ENCODE results near the gene CRYBB2. TPM values are rescaled to one million over a fixed set of nuclear protein-coding genes. Genes with fewer than 3 reads are reported as not detected.
"Not testable (repeated sequence)": the region's sequence is repeated elsewhere in the genome, so short reads cannot be mapped to it uniquely, and the experiment has no call there.

The CRYBB2 gene
- total and polyA plus RNA-seq, 2 donors (not counting 1 experiment from before 2014, with no cell fraction given) = not detected

DNA sequence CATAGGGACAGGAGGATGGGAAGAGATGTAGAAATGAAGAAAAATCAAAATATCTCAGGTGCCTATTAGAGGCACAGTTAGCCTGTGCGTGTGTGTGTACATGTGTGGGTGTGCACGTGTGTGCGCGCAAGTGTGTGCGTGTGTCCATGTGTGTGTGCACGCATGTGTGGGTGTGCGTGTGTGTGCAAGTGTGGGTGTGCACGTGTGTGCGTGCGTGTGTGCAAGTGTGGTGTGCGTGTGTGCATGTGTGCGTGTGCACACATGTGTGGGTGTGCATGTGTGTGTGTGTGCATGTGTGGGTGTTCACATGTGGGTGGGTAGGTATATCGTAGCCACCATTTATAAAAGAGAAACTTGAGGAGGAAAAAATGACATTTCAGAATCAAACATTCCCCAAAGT, 9.4 kb downstream of the CRYBB2 start:
- Histone ChIP-seq H3K4me2 (replicated peaks; ENCODE audit: low read depth, low read length, poor library complexity, severe bottlenecking) (no peak overlapping the region), H3K4me3 (ENCODE audit: control extremely low read depth in 1 of 5, extremely low read depth in 1 of 5, insufficient read depth in 1 of 5, low read depth in 2 of 5, low read length in 4 of 5) (no peak overlapping the region), H4K20me1 (ENCODE audit: control insufficient read depth, insufficient read depth, low read length, poor library complexity, severe bottlenecking) (no peaks in the 10 kb centered on the region), H3K79me2 (ENCODE audit: control insufficient read depth, insufficient read depth, low read length) (no peaks in the 10 kb centered on the region), H3K9ac (ENCODE audit: low read length) (no peak overlapping the region), H2AFZ (ENCODE audit: insufficient read depth, low read depth, low read length, poor library complexity, severe bottlenecking) (no peak overlapping the region), H3K9me3 (ENCODE audit: control extremely low read depth in 1 of 3, control insufficient read depth in 2 of 3, insufficient read depth in 1 of 3, low read length in 2 of 3) (no peaks in the 10 kb centered on the region), H3K27me3 (replicated peaks in 1 of 4; ENCODE audit: control extremely low read depth in 1 of 4, control insufficient read depth in 3 of 4, insufficient read depth in 4 of 4, low read length in 3 of 4) (peaks cover 0 to 9% (median 3%) of the 10 kb centered on the region in 4 experiments), H3K27ac (ENCODE audit: low read length in 2 of 2) (no peak overlapping the region), H3K4me1 (ENCODE audit: control insufficient read depth in 2 of 2, insufficient read depth in 2 of 2, low read length in 2 of 2) (no peaks in the 10 kb centered on the region), H3K36me3 (replicated peaks in 1 of 2; ENCODE audit: control extremely low read depth in 1 of 2, control insufficient read depth in 1 of 2, extremely low read depth in 1 of 2, insufficient read depth in 2 of 2, low read length in 1 of 2) (no peaks in the 10 kb centered on the region)
- intact Hi-C loops (cut with micrococcal nuclease) = no loop called here
- H3K4me3 Mint-ChIP-seq = no peak overlapping the region
- 98% methylated on average over 10 of the region's 13 CpGs for WGBS (ENCODE audit: insufficient coverage)
- no peaks in the 10 kb centered on the region for H3K4me1 Mint-ChIP-seq
- peak overlapping the region; percentile 37 for H3K27ac Mint-ChIP-seq
- ChIA-PET POLR2A (no interaction called here), CTCF (no interaction called here)
- no peak for ATAC-seq (ENCODE audit: low read depth)
- no peak for DNase-seq
- TF ChIP-seq CTCF (IDR thresholded peaks at IDR 0.05) = no peak
- TF ChIP-seq EZH2 (IDR thresholded peaks at IDR 0.05; ENCODE audit: borderline replicate concordance, insufficient read depth, low read depth, low read length, poor library complexity, severe bottlenecking) = no peak
- H3K9me3 Mint-ChIP-seq (ENCODE audit: insufficient read depth) = no peaks in the 10 kb centered on the region
- peaks cover 23% of the 10 kb centered on the region for H3K27me3 Mint-ChIP-seq

GRCh38 chr22:25230760-25231159, 11.3 kb downstream of the CRYBB2 start:
- ATAC-seq (ENCODE audit: low read depth) = not testable (repeated sequence)

More at GRCh38 chr22:25230760-25231159, 11.3 kb downstream of the CRYBB2 start:
- H3K79me2 ChIP-seq (ENCODE audit: control insufficient read depth, insufficient read depth, low read length); H3K9me3 Mint-ChIP-seq (ENCODE audit: insufficient read depth); H3K4me1 Mint-ChIP-seq; H3K4me3 ChIP-seq (ENCODE audit: control extremely low read depth in 1 of 5, extremely low read depth in 1 of 5, insufficient read depth in 1 of 5, low read depth in 2 of 5, low read length in 4 of 5); H3K27ac ChIP-seq (ENCODE audit: low read length in 2 of 2); CTCF ChIA-PET; H3K27me3 ChIP-seq (replicated peaks in 1 of 4; ENCODE audit: control extremely low read depth in 1 of 4, control insufficient read depth in 3 of 4, insufficient read depth in 4 of 4, low read length in 3 of 4); POLR2A ChIA-PET; H4K20me1 ChIP-seq (ENCODE audit: control insufficient read depth, insufficient read depth, low read length, poor library complexity, severe bottlenecking); intact Hi-C loops (cut with micrococcal nuclease); H3K36me3 ChIP-seq (replicated peaks in 1 of 2; ENCODE audit: control extremely low read depth in 1 of 2, control insufficient read depth in 1 of 2, extremely low read depth in 1 of 2, insufficient read depth in 2 of 2, low read length in 1 of 2); H3K9me3 ChIP-seq (ENCODE audit: control extremely low read depth in 1 of 3, control insufficient read depth in 2 of 3, insufficient read depth in 1 of 3, low read length in 2 of 3); H3K4me1 ChIP-seq (ENCODE audit: control insufficient read depth in 2 of 2, insufficient read depth in 2 of 2, low read length in 2 of 2); H3K9ac ChIP-seq (ENCODE audit: low read length); H3K4me3 Mint-ChIP-seq; DNase-seq; H3K4me2 ChIP-seq (replicated peaks; ENCODE audit: low read depth, low read length, poor library complexity, severe bottlenecking); H3K27ac Mint-ChIP-seq; H2AFZ ChIP-seq (ENCODE audit: insufficient read depth, low read depth, low read length, poor library complexity, severe bottlenecking): not testable (repeated sequence)
- H3K27me3 Mint-ChIP-seq = peaks cover 30% of the 10 kb centered on the region
- WGBS (ENCODE audit: insufficient coverage) = 83% methylated on average over 1 of the region's 2 CpGs
